HEK293 (cell line): ENCODE measurements around the gene CSF2RB.

ENCODE experiments used
- CTCF ChIA-PET: fragments of 350-600 bp; formaldehyde crosslinking; extraction: SDS; loops from one replicate; lab custom pipeline; 2021; ENCODE audit warnings: antibody characterized with exemption; lab: Yijun Ruan, JAX
- POLR2A ChIA-PET: fragments of 300-600 bp; formaldehyde crosslinking; extraction: SDS; loops from one replicate; lab custom pipeline; 2020; ENCODE audit warnings: antibody characterized with exemption, inconsistent platforms; lab: Yijun Ruan, JAX
- H3K27ac ChIP-seq: fragments of 200-500 bp; sonication (Bioruptor generic); 2 replicates; pipeline ENCODE4 v1.5.1; 2014; ENCODE audit warnings: low read depth, low read length, control low read depth, inconsistent platforms; ENCODE audit errors: extremely low read depth
- H3K36me3 ChIP-seq, 2 experiments: fragments of 200-500 bp in 1 of 2; sonication (Bioruptor generic) in 1 of 2; 1 replicate in 1 of 2; 2 replicates in 1 of 2; pipeline ENCODE4 v1.5.1; 2014 to 2017; ENCODE audit warnings: inconsistent platforms in 2 of 2, low read length in 2 of 2; ENCODE audit not compliant: control insufficient read depth in 2 of 2, insufficient read depth in 1 of 2
- H3K4me1 ChIP-seq: fragments of 200-500 bp; sonication (Bioruptor generic); 2 replicates; pipeline ENCODE4 v1.5.1; 2014; ENCODE audit warnings: mild to moderate bottlenecking, low read length, inconsistent platforms; ENCODE audit not compliant: control insufficient read depth, insufficient read depth
- H3K4me3 ChIP-seq: 2 replicates; pipeline ENCODE4 v1.5.1; 2011; ENCODE audit warnings: low read depth, mild to moderate bottlenecking, control low read depth, low read length, moderate library complexity
- H3K9me3 ChIP-seq: fragments of 200-500 bp; sonication (Bioruptor generic); 2 replicates; pipeline ENCODE4 v1.5.1; 2014; ENCODE audit warnings: low read depth, low read length, inconsistent platforms; ENCODE audit not compliant: control insufficient read depth, insufficient read depth
- BCL11B ChIP-seq: fragments of 450-650 bp; formaldehyde crosslinking; IDR thresholded peaks from 2 replicates; pipeline ENCODE4 v1.5.1; 2016; ENCODE audit warnings: low read depth, missing biosample characterization, missing genetic modification characterization
- KLF10 ChIP-seq: fragments of 450-650 bp; IDR thresholded peaks from 2 replicates; pipeline ENCODE4 v1.5.1; 2018; ENCODE audit warnings: missing biosample characterization, mild to moderate bottlenecking, missing genetic modification characterization
- KLF16 ChIP-seq: fragments of 450-650 bp; formaldehyde crosslinking; IDR thresholded peaks from 2 replicates; pipeline ENCODE4 v1.5.1; 2017; ENCODE audit warnings: missing biosample characterization, missing genetic modification characterization
- MZF1 ChIP-seq: fragments of 450-650 bp; formaldehyde crosslinking; IDR thresholded peaks from 2 replicates; pipeline ENCODE4 v1.5.1; 2017; ENCODE audit warnings: missing biosample characterization, missing genetic modification characterization, borderline replicate concordance
- OSR2 ChIP-seq: fragments of 450-650 bp; formaldehyde crosslinking; IDR thresholded peaks from 2 replicates; pipeline ENCODE4 v1.5.1; 2016; ENCODE audit warnings: missing biosample characterization, missing genetic modification characterization
- PRDM4 ChIP-seq: fragments of 450-650 bp; formaldehyde crosslinking; IDR thresholded peaks from 2 replicates; pipeline ENCODE4 v1.5.1; 2017; ENCODE audit warnings: missing biosample characterization, missing genetic modification characterization
- SP2 ChIP-seq: fragments of 450-650 bp; formaldehyde crosslinking; IDR thresholded peaks from 2 replicates; pipeline ENCODE4 v1.5.1; 2016; ENCODE audit warnings: missing biosample characterization, missing genetic modification characterization
- SP3 ChIP-seq: fragments of 450-650 bp; formaldehyde crosslinking; IDR thresholded peaks from 2 replicates; pipeline ENCODE4 v1.5.1; 2016; ENCODE audit warnings: missing biosample characterization, missing genetic modification characterization
- ZBTB48 ChIP-seq: fragments of 450-650 bp; formaldehyde crosslinking; IDR thresholded peaks from 2 replicates; pipeline ENCODE4 v1.5.1; 2016; ENCODE audit warnings: missing biosample characterization, missing genetic modification characterization
- ZNF184 ChIP-seq: fragments of 450-650 bp; IDR thresholded peaks from 2 replicates; pipeline ENCODE4 v1.5.1; 2018; ENCODE audit warnings: missing biosample characterization, mild to moderate bottlenecking, missing genetic modification characterization
- ZNF2 ChIP-seq: fragments of 450-650 bp; formaldehyde crosslinking; IDR thresholded peaks from 2 replicates; pipeline ENCODE4 v1.5.1; 2016; ENCODE audit warnings: missing biosample characterization, missing genetic modification characterization
- ZNF26 ChIP-seq: fragments of 450-650 bp; formaldehyde crosslinking; IDR thresholded peaks from 2 replicates; pipeline ENCODE4 v1.5.1; 2016; ENCODE audit warnings: missing biosample characterization, missing genetic modification characterization
- ZNF335 ChIP-seq: fragments of 450-650 bp; formaldehyde crosslinking; conservative IDR thresholded peaks from 2 replicates; pipeline ENCODE4 v1.5.1; 2016; ENCODE audit warnings: missing biosample characterization, missing genetic modification characterization
- ZNF510 ChIP-seq: fragments of 450-650 bp; formaldehyde crosslinking; IDR thresholded peaks from 2 replicates; pipeline ENCODE4 v1.5.1; 2018; ENCODE audit warnings: mild to moderate bottlenecking, missing genetic modification characterization, missing biosample characterization; ENCODE audit not compliant: insufficient replicate concordance
- ZNF530 ChIP-seq: fragments of 450-650 bp; formaldehyde crosslinking; IDR thresholded peaks from 2 replicates; pipeline ENCODE4 v1.5.1; 2016; ENCODE audit warnings: low read depth, missing biosample characterization, missing genetic modification characterization
- ZNF580 ChIP-seq: fragments of 450-650 bp; formaldehyde crosslinking; IDR thresholded peaks from 2 replicates; pipeline ENCODE4 v1.5.1; 2016; ENCODE audit warnings: missing biosample characterization, missing genetic modification characterization
- ZNF600 ChIP-seq: fragments of 450-650 bp; formaldehyde crosslinking; IDR thresholded peaks from 2 replicates; pipeline ENCODE4 v1.5.1; 2016; ENCODE audit warnings: missing biosample characterization, missing genetic modification characterization
- ZNF677 ChIP-seq: fragments of 450-650 bp; IDR thresholded peaks from 2 replicates; pipeline ENCODE4 v1.5.0; 2018; ENCODE audit warnings: missing biosample characterization, mild to moderate bottlenecking, missing genetic modification characterization, moderate library complexity
- ZNF704 ChIP-seq: fragments of 450-650 bp; formaldehyde crosslinking; IDR thresholded peaks from 2 replicates; pipeline ENCODE4 v1.5.1; 2016; ENCODE audit warnings: missing biosample characterization, missing genetic modification characterization
- ZNF747 ChIP-seq: fragments of 450-650 bp; formaldehyde crosslinking; IDR thresholded peaks from 2 replicates; pipeline ENCODE4 v1.5.1; 2016; ENCODE audit warnings: missing biosample characterization, missing genetic modification characterization

CSF2RB gene

GRCh38 chr22:36961626-36962025 lies 48.2 kb downstream of the CSF2RB start:
- Histone ChIP-seq H3K9me3 (no peaks in the 10 kb centered on the region), H3K36me3 (no peaks in the 10 kb centered on the region), H3K4me3 (no peak overlapping the region), H3K4me1 (no peaks in the 10 kb centered on the region), H3K27ac (no peak overlapping the region)
- ChIA-PET CTCF (interaction anchor here (1.2 kb wide), 1 partner anchor 9 kb away, joined by 3 read pairs; no protein-coding TSS in a partner anchor), POLR2A (no interaction called here)
- no peak for TF ChIP-seq ZNF510 (tag by site-specific recombination)
- no peak for TF ChIP-seq ZNF335 (tag by site-specific recombination)
- TF ChIP-seq ZNF2 (tag by site-specific recombination), result no peak
- no peak for TF ChIP-seq ZNF26
- TF ChIP-seq KLF10 (tag by site-specific recombination), result no peak
- no peak for TF ChIP-seq KLF16
- no peak for TF ChIP-seq OSR2 (tag by site-specific recombination)
- no peak for TF ChIP-seq ZNF530
- TF ChIP-seq MZF1, result no peak
- TF ChIP-seq BCL11B, result no peak
- no peak for TF ChIP-seq ZNF600
- TF ChIP-seq ZNF580 (tag by site-specific recombination), result no peak
- no peak for TF ChIP-seq ZNF747 (tag by site-specific recombination)
- no peak for TF ChIP-seq ZBTB48 (tag by site-specific recombination)
- TF ChIP-seq, all 188 proteins: peak for 0

- Histone ChIP-seq H3K4me1 (no peaks in the 10 kb centered on the region), H3K4me3 (no peak overlapping the region), H3K27ac (no peak overlapping the region), H3K36me3 (no peaks in the 10 kb centered on the region), H3K9me3 (no peaks in the 10 kb centered on the region)
- ChIA-PET POLR2A (interaction anchor here (0.5 kb wide), 1 partner anchor 13 kb away, joined by 10 read pairs; no protein-coding TSS in a partner anchor), CTCF (interaction anchor here (0.6 to 5.0 kb wide), 2 partner anchors 15 to 493 kb away, joined by 4 to 45 read pairs; no protein-coding TSS in a partner anchor)
- peak; percentile 58 for TF ChIP-seq SP3 (tag by site-specific recombination)
- TF ChIP-seq SP2 (tag by site-specific recombination), result peak; percentile 57
- TF ChIP-seq ZNF677 (tag by site-specific recombination), result no peak
- no peak for TF ChIP-seq ZNF184
- TF ChIP-seq ZNF704 (tag by site-specific recombination), result no peak
- no peak for TF ChIP-seq PRDM4 (tag by site-specific recombination)
Observed at GRCh38 chr22:36963302-36963701, 49.9 kb downstream of the CSF2RB start.
